HG02870 (cell line): ENCODE results near the gene LRRC32.
A peak's percentile ranks its signal among the peaks of the same experiment; 100 is the strongest.
"Not testable (repeated sequence)": the region's sequence is repeated elsewhere in the genome, so short reads cannot be mapped to it uniquely, and the experiment has no call there.

ENCODE experiments used
- ATAC-seq: cut with Tn5 transposase; IDR thresholded peaks from one replicate; pipeline ENCODE4 v1.9.1; 2021; ENCODE audit warnings: mild to moderate bottlenecking, moderate library complexity; ENCODE audit not compliant: unreplicated experiment

Gene LRRC32

DNA sequence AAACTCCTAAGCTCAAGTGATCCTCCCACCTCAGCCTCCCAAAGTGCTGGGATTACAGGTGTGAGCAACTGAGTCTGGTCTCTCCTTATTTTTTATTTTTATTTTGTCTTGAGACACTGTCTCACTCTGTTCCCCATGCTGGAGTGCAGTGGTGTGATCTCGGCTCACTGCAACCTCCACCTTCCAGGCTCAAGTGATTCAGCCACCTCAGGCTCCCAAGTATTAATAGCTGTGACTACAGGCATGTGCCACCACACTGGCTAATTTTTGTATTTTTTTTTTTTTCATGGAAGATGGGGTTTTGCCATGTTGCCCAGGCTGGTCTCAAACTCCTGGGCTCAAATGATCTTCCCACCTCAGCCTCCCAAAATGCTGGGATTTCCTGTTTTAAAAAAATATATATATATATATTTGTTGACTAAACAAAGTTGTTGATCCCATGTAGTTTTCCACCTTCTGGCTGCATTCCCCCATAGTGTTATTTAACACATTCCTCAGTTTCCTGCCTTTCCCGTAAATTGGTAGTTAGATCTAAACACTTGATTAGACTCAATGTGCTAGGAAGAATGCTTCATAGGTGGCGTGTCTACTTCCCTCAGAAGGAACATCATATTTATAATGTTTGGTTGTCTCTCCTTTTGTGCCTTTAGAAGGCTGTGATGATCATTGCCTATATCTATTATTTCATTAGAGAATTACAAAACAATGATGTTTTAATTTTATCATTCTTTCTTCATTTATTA is 38.8 kb downstream of the LRRC32 start:
- no peak for ATAC-seq

DNA sequence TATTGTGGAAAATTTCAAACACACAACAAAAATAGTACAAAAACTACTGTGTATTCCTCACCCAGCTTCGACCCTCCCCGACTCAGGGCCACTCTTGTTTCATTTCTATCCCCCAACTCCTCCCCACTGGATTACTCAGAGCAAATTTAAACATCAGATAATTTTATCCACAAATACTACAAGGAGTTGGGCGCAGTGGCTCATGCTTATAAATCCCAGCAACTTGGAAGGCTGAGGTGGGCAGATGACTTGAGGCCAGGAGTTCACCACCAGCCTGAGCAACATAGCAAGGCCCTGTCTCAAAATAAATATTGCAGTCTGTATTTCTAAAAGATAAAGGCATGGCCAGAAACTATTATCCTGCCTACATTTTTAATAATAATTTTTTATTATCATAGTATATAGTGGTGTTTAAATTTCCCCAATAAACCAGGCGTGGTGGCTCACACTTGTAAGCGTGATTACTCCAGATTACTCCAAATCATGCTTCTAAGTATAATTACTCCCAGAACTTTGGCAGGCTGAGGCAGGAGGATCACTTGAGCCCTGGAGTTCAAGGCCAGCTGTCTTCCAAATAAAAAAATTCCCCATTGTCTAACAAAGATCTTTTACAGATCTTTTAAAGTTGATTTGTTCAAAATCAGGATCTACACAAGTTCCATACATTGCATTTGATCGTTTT is 39.8 kb downstream of the LRRC32 start:
- no peak for ATAC-seq

DNA sequence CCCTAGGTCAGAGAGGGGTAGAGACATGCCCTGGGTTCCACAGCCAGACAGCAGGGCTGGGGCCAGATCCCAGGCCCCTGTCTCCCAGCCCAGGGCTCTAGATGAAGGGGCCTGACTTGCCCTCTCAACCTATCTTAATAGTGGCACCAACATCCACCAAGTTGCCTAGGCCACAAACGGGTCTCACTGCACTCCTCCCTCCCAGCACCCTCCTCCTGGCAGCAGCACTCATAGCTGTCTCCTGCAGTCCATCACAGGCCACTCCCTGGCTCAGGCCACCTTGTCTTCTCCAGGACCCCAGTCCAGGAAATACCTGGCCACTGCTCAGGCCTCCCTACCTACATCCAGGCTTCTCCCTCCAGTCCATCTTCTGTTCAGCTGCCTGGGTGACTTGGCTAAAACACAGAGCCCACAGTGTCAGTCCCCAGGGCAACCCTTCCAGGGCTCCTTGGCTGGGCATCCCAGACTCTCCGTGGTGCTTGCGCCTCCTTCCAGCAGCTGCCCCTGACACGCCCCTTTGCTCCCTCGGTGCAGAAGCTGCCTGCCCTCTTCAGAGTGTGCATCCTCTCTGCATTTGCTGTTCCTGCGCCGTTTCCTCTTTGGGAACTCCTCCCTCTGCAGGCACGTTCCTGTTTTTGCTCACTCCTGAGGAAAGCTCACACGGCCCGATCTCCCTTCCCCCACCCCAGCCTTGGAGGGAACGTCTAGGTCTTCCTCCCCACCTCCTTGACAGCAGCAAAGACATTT is 40.5 kb downstream of the LRRC32 start:
- ATAC-seq = no peak

DNA sequence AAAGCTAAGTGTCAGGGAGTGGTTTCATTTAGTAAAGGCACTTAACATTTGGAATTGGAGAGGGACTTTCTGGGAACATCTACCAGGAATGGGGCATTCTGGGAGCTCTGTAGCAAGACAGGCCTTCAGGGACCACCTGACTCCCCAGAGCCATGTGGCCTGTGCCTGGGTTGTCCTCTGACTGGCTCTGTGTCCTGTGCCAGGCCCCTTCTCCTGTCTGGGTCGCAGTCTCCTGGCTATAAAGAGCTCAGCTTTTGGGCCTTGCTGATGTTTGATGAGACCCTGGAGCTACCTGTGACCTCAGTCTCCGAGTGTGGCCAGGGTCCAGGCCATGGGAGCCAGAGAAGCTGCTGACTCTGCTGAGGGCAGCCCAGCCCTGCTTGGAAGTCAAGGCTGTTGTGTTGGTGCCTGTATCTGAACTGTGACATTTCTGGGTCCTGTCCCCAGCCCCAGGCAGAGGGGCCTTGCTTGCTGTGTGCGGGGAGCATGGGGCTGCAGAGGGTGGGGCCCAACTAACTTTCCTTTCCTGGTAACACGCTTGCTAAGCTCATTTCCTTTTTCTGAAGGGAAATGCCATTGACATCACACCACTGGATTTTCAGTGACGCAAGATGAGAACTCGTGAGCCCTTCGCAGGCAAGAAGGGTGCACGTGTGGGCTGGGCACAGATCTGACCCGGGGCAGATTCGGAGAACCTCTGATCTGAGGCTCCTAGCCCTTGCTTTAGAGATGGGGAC is 41.3 kb downstream of the LRRC32 start:
- ATAC-seq = no peak

DNA sequence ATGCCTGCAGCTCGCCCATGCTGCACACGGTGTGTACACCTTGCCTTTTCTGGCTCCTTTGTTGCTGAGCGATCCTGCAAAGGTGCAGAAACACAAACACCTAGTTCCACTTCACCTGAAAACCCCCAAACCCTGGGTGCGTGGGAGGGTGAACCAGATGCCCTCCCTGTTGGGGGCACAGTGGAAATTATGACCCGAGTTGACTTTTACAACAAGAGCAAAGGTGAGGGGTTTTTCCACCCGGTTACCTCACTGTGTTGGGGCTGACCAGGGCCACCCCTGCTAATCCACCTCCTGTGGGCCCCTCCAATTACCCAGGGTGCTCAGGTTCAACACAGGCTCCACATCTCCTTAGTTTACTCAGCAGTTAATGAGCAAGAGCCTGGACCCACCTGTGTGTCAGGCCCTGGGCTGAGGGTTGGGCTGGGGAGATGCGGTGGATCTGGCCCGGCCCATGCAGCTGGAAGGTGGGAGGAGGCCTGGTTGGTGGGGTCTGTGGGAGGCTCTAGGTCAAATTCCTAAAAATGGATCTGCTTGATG is 42.1 kb downstream of the LRRC32 start:
- ATAC-seq = no peak

DNA sequence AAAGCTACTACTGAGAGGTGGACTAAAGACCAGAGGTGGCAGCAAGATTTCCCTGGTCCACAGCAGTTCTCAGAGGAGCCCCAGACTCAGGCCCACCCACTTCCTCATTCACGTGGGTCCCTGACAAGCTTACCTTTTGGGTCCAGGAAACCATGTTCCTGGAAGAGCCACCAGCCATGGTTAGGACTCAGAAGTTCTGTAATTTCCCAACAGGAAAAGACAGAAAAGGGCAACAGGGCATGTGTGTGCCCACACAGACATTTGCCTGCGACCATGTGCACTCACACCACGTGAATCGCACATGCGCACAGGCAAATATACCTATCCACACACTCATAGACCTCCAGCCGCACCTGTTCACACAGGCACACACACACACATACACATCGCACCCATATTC is 42.9 kb downstream of the LRRC32 start:
- ATAC-seq = no peak

DNA sequence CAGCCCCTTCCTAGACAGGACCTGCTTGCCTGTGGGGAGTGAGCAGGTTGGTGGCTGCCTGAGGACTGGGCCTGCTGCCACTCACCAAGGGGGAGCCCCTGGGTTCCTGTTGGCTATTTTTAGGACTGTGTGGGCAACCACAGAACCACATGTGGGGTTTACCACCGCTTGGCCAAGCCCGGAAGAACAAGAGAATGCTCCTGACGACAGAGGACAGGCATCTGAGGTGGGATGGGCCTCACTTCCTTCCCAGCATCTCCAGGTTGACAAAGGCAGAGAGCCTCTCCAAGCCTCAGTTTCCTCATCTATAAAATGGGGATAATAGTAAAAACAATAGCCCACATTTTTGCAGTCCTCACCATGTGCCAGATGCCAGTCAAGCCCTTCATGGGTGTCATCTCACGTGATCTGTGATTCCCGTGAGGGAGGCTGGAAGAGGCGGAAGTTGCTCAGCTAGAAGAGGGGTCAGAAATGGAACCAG is 43.6 kb downstream of the LRRC32 start:
- peak; percentile 77 for ATAC-seq

DNA sequence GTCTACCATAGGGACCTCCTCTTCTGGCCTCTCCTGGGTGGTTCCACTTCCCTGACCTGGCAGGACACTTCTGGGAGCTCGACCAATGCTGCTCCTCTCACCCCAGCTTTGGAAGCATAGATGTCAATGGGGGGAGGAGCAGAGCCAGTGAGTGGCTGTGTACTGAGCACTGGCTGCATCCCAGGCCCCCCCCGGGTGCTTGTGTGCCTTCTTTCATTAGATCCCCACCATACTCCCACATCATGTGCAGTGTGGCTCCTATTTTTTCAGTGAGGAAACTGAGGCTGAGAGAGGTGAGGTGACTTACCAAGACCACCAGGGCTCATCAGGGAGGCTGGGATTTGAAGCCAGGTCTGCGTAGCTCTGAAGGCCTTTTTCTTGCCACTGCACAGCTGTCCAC is 44.3 kb downstream of the LRRC32 start:
- no peak for ATAC-seq

DNA sequence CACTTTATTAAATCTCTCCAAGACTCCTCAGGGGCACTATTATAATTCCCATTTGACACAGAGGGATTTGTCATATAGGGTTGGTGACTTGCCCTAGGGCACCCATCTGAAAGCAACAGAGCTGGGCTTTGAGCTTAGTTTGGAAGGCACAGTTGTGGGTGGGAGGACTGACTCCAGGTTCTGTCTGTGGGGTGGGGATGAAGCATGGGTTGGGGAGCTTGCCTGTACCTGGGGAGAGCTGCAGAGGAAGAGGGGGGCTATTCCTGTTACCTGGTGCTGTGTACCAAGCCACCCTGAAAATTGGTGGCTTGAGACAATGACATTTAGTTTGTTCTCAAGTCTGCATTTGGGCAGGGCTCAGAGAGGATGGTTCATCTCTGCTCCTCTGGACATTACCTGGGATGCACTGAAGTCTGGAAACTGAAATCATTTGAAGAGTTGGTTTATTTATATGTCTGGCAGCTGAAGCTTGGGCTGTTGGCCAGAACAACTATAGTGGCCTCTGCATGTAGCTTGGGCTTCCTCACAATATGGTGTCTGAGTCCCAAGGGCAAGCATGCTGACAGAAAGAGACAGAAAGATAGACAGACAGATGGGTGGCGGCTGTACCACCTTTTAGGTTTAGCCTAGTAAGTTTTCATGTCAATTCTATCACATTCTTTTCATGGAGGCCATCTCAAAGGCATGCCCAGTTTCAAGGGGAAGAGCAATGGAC is 44.9 kb downstream of the LRRC32 start:
- no peak for ATAC-seq

DNA sequence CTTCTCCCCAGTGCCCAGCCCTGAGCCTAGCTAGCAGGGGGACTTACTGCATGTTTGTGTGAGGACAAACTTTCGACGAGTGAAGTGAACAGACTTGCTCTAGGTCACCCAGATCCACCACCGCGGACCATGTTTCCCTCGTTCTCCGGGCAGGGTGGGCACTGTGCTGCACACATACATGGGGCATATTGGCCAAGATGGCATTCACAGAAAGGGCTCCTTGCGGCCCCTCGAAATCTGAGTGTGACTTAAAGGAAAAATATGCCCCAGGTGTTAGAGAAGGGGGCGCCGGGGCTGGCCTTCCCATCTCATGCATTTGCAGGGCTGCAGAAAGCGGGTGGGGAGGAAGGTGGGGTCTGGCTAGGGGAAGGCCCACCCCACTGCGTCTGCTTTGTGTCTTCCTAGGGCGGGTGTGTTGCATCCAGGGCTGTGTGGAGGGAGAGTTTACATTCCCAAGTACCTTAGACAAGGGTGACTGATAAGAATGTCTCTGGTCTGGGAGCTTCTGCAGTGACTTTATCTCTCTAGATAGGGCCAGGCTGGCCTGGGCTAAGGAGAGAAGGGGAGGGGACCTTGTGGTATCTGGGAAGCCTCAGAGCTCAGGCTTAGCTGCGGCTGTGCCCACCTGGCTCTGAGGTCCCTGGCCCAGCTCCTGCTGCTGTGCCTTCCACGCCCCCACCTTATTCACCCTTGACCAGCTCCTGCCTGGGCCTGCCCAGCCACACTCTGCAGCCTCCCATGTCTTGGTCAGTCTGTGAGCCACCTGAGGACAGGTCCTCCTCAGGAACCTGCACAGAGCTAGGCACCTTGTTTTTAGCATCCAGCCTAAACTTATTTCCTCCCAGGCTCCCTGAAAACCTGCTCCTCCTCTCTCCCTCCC is 45.8 kb downstream of the LRRC32 start:
- ATAC-seq = no peak

DNA sequence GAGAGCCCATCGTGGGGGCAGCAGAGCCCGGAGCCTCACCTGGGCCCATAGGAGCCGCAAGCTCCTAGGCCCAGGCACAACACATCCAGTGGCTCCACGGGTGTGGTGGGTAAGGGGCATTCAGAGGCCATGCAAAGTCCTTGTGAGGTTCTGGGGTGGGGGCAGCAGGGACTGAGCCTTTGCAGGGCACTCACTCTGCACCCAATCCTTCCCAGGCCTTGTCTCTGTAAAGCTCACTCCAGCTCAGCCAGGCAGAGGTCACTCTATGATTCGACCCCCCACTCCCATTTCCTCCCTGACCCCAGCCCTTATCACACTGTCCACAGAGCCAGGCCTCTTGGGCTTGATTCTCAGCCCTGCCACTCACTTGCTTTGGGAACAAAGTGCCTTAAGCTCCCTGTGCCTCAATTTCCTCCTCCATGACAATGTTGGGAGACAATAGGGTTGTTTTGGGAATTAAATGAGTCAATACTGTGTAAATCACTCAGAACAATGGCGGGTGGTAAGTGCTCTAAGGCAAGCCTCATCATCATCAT is 46.6 kb downstream of the LRRC32 start:
- no peak for ATAC-seq

DNA sequence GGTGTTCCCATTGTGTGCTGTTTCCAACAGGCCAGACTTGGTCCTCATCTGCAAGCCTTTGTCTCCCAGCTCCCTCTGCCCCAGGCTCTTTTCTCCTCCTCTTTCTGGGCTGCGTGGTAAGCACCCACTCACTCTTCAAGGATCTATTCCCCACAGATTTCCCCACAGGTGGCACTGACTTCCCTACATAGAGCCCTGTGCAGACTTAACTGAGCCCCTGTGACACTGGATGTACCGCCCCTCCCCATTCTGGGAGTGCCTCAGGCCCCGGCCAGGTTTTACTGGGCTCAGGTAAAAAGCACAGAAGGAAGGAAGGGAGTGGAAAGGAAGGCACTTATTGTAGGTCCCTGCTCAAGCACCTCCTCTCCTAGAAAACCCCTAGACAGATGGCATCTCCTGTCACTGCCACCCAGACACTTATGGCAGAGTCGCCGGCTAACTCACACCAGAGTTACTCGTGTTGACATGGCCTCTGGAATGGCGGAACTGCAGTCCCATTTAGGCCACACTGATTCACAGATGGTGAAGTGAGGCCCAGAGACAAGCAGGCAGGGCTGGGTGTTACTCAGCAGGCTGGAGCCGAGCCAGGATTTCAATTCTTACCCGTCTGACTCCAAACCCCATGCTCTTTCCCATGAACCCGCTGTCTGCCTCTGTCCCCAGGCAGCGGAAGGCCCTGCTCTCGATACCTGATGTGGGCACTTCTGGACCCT is 47.2 kb downstream of the LRRC32 start:
- no peak for ATAC-seq

DNA sequence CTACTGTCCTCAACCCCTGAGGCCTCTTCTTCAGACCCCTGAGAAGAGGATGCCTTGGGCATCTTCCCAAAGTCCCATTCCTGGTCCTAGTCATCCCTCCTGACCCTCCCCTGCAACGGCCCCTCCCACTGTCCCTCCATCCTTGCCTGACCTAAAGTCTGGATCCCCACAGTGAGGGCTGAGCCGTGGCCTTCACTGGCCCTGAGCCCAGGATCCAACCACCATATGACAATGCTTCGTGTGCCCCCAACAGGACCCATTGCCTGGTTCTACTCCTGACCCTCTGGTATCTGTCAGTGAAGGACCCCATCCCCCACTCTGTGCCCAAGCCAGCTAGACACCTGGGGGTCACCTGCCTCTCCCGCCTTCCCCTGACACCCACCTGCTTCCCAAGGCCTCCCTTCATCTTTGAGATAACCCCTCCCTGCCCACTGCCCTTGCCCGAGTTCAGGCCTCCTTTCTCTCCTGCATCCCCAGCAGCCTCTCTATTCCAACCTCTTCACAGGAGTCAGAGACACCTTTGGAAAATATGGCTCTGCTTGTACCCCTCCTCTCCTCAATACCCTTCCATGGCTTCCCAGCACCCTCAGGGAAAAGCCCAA is 48.0 kb downstream of the LRRC32 start:
- ATAC-seq = no peak

DNA sequence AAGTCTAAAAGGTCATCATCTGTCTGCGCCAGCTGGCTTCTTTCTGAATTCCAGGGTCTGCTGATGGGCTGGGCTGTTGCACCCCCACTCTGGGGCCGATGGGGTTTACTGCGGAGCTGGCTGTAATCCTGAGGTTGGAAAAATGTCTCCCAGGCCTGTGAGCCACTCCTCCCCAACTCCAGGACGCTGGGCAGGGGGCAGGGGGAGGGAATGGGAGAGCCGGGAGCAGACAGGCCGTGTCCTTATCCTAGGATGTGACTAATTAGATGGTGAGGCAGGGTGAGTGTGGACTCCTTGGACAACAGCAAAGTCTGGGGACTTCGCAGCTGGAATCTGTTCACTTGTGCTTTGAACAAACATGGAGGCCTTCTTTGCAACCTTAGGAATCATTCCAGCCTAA is 48.7 kb downstream of the LRRC32 start:
- no peak for ATAC-seq

DNA sequence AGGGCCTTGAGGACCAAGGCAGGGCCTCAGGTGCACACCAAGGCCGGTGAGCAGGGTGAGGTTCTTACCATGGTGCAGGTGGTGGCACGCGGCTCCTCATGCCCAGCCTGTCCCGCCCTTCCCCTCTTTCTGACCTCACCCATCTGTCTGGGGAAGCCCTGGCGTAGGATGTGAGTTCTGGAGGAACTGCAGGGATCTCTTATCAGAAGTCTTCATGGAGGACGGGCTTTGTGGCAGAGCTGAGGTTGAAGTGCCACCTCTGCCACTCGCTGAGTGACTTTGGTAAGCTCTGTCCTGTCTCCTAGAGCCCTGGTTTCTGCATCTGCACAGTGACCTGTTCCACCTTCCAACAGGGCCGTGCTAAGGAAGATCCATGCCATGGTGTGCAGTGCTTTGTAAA is 49.1 kb downstream of the LRRC32 start:
- no peak for ATAC-seq

DNA sequence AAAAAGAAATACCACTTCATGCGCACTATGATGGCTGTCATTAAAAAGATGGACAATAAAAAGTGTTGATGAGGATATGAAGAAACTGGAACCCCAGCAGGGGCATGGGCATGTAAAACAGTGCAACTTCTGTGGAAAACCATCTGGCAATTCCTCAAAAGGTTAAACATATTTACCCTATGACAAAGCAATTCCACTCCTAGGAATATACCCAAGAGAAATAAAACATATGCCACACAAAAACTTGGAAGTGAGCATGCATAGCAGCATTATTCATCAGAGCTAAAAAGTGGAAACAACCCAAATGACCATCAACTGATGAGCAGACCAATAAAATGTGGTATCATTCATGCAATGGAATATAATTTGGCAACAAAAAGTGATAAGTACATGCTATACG is 50.1 kb downstream of the LRRC32 start:
- ATAC-seq = no peak

DNA sequence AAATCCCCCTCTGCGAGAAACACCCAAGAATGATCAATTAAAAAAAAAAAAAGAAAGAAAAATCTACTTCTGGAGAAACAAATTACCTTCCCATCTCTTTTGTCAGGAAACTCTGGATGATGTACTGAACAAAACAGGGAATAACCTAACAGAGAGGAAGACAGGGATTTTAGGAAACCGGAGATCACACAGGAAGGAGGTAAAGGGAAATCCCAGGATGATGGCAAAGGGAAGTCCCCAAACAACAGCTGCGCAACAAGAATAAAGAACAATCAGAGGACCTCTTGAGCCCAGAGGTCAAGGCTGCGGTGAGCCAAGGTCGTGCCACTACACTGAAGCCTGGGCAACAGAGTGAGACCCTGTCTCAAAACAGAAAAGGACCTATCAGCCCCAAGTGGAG is 50.7 kb downstream of the LRRC32 start:
- ATAC-seq = not testable (repeated sequence)
